Suprapubic skin (tissue), 4 donors: Measurements from ENCODE around the gene HIRA. TPM values are rescaled to one million over a fixed set of nuclear protein-coding genes. Genes with fewer than 3 reads are reported as not detected.

ENCODE experiments used
- DNase-seq, 2 donors: peaks; one replicate each; pipeline ENCODE4 v3.0.0-alpha.2; 2019; ENCODE audit warnings: low spot score in 2 of 2
- H3K27ac ChIP-seq: fragments of 200-600 bp; sonication (generic); one replicate; pipeline ENCODE4 v1.5.1; 2019
- H3K27me3 ChIP-seq: fragments of 200-600 bp; sonication (generic); one replicate; pipeline ENCODE4 v1.5.1; 2019
- H3K36me3 ChIP-seq: fragments of 200-600 bp; sonication (generic); one replicate; pipeline ENCODE4 v1.5.1; 2019
- H3K4me1 ChIP-seq: fragments of 200-600 bp; sonication (generic); one replicate; pipeline ENCODE4 v1.5.1; 2019
- H3K4me3 ChIP-seq: fragments of 200-600 bp; sonication (generic); one replicate; pipeline ENCODE4 v1.5.1; 2019; ENCODE audit warnings: mild to moderate bottlenecking
- H3K9me3 ChIP-seq: fragments of 200-600 bp; sonication (generic); one replicate; pipeline ENCODE4 v1.5.1; 2019
- CTCF ChIP-seq, 2 donors: fragments of 200-600 bp in 1 of 2; fragments of 450-650 bp in 1 of 2; sonication (generic) in 1 of 2; IDR thresholded peaks; one replicate each; pipeline ENCODE4 v1.5.1; 2016 to 2019; ENCODE audit warnings: antibody characterized with exemption in 2 of 2, mild to moderate bottlenecking in 1 of 2, moderate library complexity in 1 of 2
- EP300 ChIP-seq: sonication (generic); formaldehyde crosslinking; IDR thresholded peaks from one replicate; pipeline ENCODE4 v1.6.1; 2017; ENCODE audit warnings: antibody characterized with exemption
- POLR2A ChIP-seq, 2 donors: fragments of 450-650 bp; IDR thresholded peaks; one replicate each; pipeline ENCODE4 v1.6.1; 2017; ENCODE audit warnings: antibody characterized with exemption in 2 of 2, mild to moderate bottlenecking in 2 of 2, moderate library complexity in 2 of 2
- POLR2AphosphoS5 ChIP-seq, 3 donors: sonication (generic); formaldehyde crosslinking; IDR thresholded peaks; one replicate each; pipeline ENCODE4 v1.6.1; 2017; ENCODE audit warnings: antibody characterized with exemption in 3 of 3
- WGBS: methylation state at CpG from one replicate; pipeline ENCODE4 v1.1.5; 2018; 5-methylcytosine and 5-hydroxymethylcytosine counted together
- total RNA-seq, 4 donors: library from RNA; depleted of rRNA; stranded (reverse); fragments of >200 nt; gene quantifications; one replicate each; pipeline ENCODE4 v1.1.0, GENCODE V29; 2016

HIRA gene
- total RNA-seq, 4 donors from 2014 or later: 17.7 to 25.1 (median 22.5) TPM

GRCh38 chr22:19434829-19435580 lies 3.5 kb upstream of the HIRA start:
- TF ChIP-seq CTCF (IDR thresholded peaks at IDR 0.05): no peak
- H3K36me3 ChIP-seq: peaks cover 26% of the 10 kb centered on the region
- H3K4me1 ChIP-seq: peaks cover 22% of the 10 kb centered on the region
- H3K9me3 ChIP-seq: no peaks in the 10 kb centered on the region
- no peaks in the 10 kb centered on the region for H3K27me3 ChIP-seq
- DNase-seq: no peak
- no peak overlapping the region for H3K27ac ChIP-seq
- H3K4me3 ChIP-seq: no peak overlapping the region
- WGBS: 85% methylated on average over 2 of the region's 2 CpGs

- no peak overlapping the region for H3K27ac ChIP-seq
- H3K4me1 ChIP-seq: peaks cover 28% of the 10 kb centered on the region
- 95% methylated on average over 7 of the region's 7 CpGs for WGBS
- H3K4me3 ChIP-seq: no peak overlapping the region
- no peaks in the 10 kb centered on the region for H3K27me3 ChIP-seq
- peaks cover 26% of the 10 kb centered on the region for H3K36me3 ChIP-seq
- TF ChIP-seq POLR2AphosphoS5 (IDR thresholded peaks at IDR 0.05): no peak
- no peak for TF ChIP-seq POLR2A (IDR thresholded peaks at IDR 0.05)
- TF ChIP-seq CTCF (IDR thresholded peaks at IDR 0.05): no peak
- no peak for TF ChIP-seq EP300
- no peak for DNase-seq
- H3K9me3 ChIP-seq: no peaks in the 10 kb centered on the region
Observed at GRCh38 chr22:19434401-19434800, 2.9 kb upstream of the HIRA start.

- Histone ChIP-seq H3K9me3 (no peaks in the 10 kb centered on the region), H3K4me3 (peak within 1 kb of the TSS; percentile 96), H3K27me3 (no peaks in the 10 kb centered on the region), H3K4me1 (peaks cover 30% of the 10 kb centered on the region), H3K27ac (peak within 1 kb of the TSS; percentile 98), H3K36me3 (peaks cover 26% of the 10 kb centered on the region)
- WGBS: 0% methylated on average over 19 of the region's 74 CpGs
- peak; percentile 95 for DNase-seq
- no peak for TF ChIP-seq CTCF (IDR thresholded peaks at IDR 0.05)
- TF ChIP-seq POLR2A (IDR thresholded peaks at IDR 0.05): peak in 1 of 2 donors; percentile 59
- peak; percentile 77 to 93 (median 86) for TF ChIP-seq POLR2AphosphoS5 (IDR thresholded peaks at IDR 0.05)
Observed at GRCh38 chr22:19432133-19432851, 759 bp upstream of the HIRA start, which contains the start of gene MRPL40. Gene MRPL40, plus strand, starts transcription at chr22:19432545. Its CDS starts 10 bp downstream, at chr22:19432555.

GRCh38 chr22:19430890-19431541 lies 517 bp downstream of the HIRA start:
- H3K4me1 ChIP-seq: peaks cover 31% of the 10 kb centered on the region
- H3K9me3 ChIP-seq: no peaks in the 10 kb centered on the region
- DNase-seq: peak in 1 of 2 donors; percentile 76
- no peak for TF ChIP-seq POLR2A (IDR thresholded peaks at IDR 0.05)
- TF ChIP-seq EP300: no peak
- TF ChIP-seq CTCF (IDR thresholded peaks at IDR 0.05): no peak
- TF ChIP-seq POLR2AphosphoS5 (IDR thresholded peaks at IDR 0.05): no peak
- peaks cover 17% of the 10 kb centered on the region for H3K36me3 ChIP-seq
- peak overlapping the region; percentile 78 for H3K27ac ChIP-seq
- peak overlapping the region; percentile 96 for H3K4me3 ChIP-seq
- WGBS: 1% methylated on average over 14 of the region's 53 CpGs
- H3K27me3 ChIP-seq: no peaks in the 10 kb centered on the region
